ENCODE results near the gene RAD51C.
A peak's percentile ranks its signal among the peaks of the same experiment; 100 is the strongest.
"Not testable (repeated sequence)": the region's sequence is repeated elsewhere in the genome, so short reads cannot be mapped to it uniquely, and the experiment has no call there.

Gene RAD51C

GRCh38 chr17:58734040-58734439 is 41.6 kb downstream of the RAD51C start:
- DNase-seq (ENCODE audit: extremely low read depth in 1 of 2, low read depth in 1 of 2): no peak

GRCh38 chr17:58734811-58735210 is 42.4 kb downstream of the RAD51C start:
- DNase-seq (ENCODE audit: extremely low read depth in 1 of 2, low read depth in 1 of 2): no peak

- no peak for DNase-seq (ENCODE audit: extremely low read depth in 1 of 2, low read depth in 1 of 2)
Observed at GRCh38 chr17:58741121-58741625, 48.8 kb downstream of the RAD51C start.

GRCh38 chr17:58747674-58748073 is 55.3 kb downstream of the RAD51C start:
- DNase-seq (ENCODE audit: extremely low read depth in 1 of 2, low read depth in 1 of 2): no peak

- DNase-seq (ENCODE audit: extremely low read depth in 1 of 2, low read depth in 1 of 2): not testable (repeated sequence)
Observed at GRCh38 chr17:58749627-58750026, 57.2 kb downstream of the RAD51C start.

GRCh38 chr17:58753026-58753425 is 60.6 kb downstream of the RAD51C start:
- DNase-seq (ENCODE audit: extremely low read depth in 1 of 2, low read depth in 1 of 2): no peak

GRCh38 chr17:58755269-58755576 is 62.8 kb downstream of the RAD51C start:
- no peak for DNase-seq (ENCODE audit: extremely low read depth in 1 of 2, low read depth in 1 of 2)

- peak; percentile 16 to 21 for DNase-seq (ENCODE audit: extremely low read depth in 1 of 2, low read depth in 1 of 2)
Observed at GRCh38 chr17:58755577-58756245, 63.3 kb downstream of the RAD51C start, which contains the start of gene PPM1E. TSS of gene PPM1E (plus strand) at chr17:58755854.

- DNase-seq (ENCODE audit: extremely low read depth in 1 of 2, low read depth in 1 of 2): no peak
Observed at GRCh38 chr17:58756246-58757161, 64.1 kb downstream of the RAD51C start.

GRCh38 chr17:58757162-58757613 is 64.8 kb downstream of the RAD51C start:
- no peak for DNase-seq (ENCODE audit: extremely low read depth in 1 of 2, low read depth in 1 of 2)

GRCh38 chr17:58758890-58759289 is 66.5 kb downstream of the RAD51C start:
- no peak for DNase-seq (ENCODE audit: extremely low read depth in 1 of 2, low read depth in 1 of 2)

- DNase-seq (ENCODE audit: extremely low read depth in 1 of 2, low read depth in 1 of 2): no peak
Observed at GRCh38 chr17:58759522-58759921, 67.1 kb downstream of the RAD51C start.

GRCh38 chr17:58760248-58760647 is 67.8 kb downstream of the RAD51C start:
- no peak for DNase-seq (ENCODE audit: extremely low read depth in 1 of 2, low read depth in 1 of 2)

- DNase-seq (ENCODE audit: extremely low read depth in 1 of 2, low read depth in 1 of 2): no peak
Observed at GRCh38 chr17:58763263-58763662, 70.9 kb downstream of the RAD51C start.

- no peak for DNase-seq (ENCODE audit: extremely low read depth in 1 of 2, low read depth in 1 of 2)
Observed at GRCh38 chr17:58764373-58764772, 72.0 kb downstream of the RAD51C start.

GRCh38 chr17:58778482-58778881 is 86.1 kb downstream of the RAD51C start:
- not testable (repeated sequence) for DNase-seq (ENCODE audit: extremely low read depth in 1 of 2, low read depth in 1 of 2)

- DNase-seq (ENCODE audit: extremely low read depth in 1 of 2, low read depth in 1 of 2): no peak
Observed at GRCh38 chr17:58779446-58779845, 87.0 kb downstream of the RAD51C start.

GRCh38 chr17:58783380-58783779 is 91.0 kb downstream of the RAD51C start:
- no peak for DNase-seq (ENCODE audit: extremely low read depth in 1 of 2, low read depth in 1 of 2)

GRCh38 chr17:58785097-58785496 is 92.7 kb downstream of the RAD51C start:
- no peak for DNase-seq (ENCODE audit: extremely low read depth in 1 of 2, low read depth in 1 of 2)

Data from stimulated activated CD8-positive, alpha-beta memory T cell treated with anti-CD3 and anti-CD28 coated beads, Interleukin-7, amount 100 ng/mL, for 48 hours (primary cell).